ENCODE results near the gene NOC2L. TPM values are rescaled to one million over a fixed set of nuclear protein-coding genes. Genes with fewer than 3 reads are reported as not detected.

The NOC2L gene
- total RNA-seq, 1 donor from 2014 or later = 39.6 TPM

DNA sequence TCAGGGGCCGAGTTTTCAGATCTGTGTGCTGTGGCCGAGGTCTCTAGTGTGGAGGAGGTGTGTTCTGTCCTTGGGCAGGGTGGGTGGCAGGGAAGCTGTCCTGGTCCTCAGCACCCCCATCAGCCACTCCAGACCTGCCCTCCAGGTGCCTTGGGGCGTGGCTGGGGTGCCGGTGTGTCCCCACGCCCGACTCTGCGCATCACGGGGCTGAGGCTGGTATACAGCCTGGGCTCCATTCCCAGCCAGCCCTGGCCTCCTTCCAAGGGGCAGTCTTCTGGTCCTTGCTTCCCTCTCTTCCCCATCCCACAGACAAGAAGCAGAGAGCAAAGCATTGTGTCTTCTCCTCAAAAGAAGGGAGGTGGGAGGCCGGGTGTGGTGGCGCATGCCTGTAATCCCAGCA lies 31.3 kb downstream of the NOC2L start:
- H3K4me1 Mint-ChIP-seq = peaks cover 23% of the 10 kb centered on the region
- peaks cover 11% of the 10 kb centered on the region for H3K4me1 ChIP-seq
- H3F3A ChIP-seq (ENCODE audit: low read depth) = peaks cover 5% of the 10 kb centered on the region
- peaks cover 53% of the 10 kb centered on the region for H4K20me1 ChIP-seq (ENCODE audit: low read depth)
- H3K4me3 ChIP-seq = no peak overlapping the region
- peaks cover 51% of the 10 kb centered on the region for H3K27me3 Mint-ChIP-seq (ENCODE audit: insufficient read depth, low read depth)
- no peaks in the 10 kb centered on the region for H3K36me3 ChIP-seq
- peaks cover 100% of the 10 kb centered on the region for H3K27me3 ChIP-seq
- TF ChIP-seq EZH2phosphoT487 (IDR thresholded peaks at IDR 0.05) = no peak
- TF ChIP-seq EZH2 (IDR thresholded peaks at IDR 0.05) = no peak
- TF ChIP-seq, protein P1, sequence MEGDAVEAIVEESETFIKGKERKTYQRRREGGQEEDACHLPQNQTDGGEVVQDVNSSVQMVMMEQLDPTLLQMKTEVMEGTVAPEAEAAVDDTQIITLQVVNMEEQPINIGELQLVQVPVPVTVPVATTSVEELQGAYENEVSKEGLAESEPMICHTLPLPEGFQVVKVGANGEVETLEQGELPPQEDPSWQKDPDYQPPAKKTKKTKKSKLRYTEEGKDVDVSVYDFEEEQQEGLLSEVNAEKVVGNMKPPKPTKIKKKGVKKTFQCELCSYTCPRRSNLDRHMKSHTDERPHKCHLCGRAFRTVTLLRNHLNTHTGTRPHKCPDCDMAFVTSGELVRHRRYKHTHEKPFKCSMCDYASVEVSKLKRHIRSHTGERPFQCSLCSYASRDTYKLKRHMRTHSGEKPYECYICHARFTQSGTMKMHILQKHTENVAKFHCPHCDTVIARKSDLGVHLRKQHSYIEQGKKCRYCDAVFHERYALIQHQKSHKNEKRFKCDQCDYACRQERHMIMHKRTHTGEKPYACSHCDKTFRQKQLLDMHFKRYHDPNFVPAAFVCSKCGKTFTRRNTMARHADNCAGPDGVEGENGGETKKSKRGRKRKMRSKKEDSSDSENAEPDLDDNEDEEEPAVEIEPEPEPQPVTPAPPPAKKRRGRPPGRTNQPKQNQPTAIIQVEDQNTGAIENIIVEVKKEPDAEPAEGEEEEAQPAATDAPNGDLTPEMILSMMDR (IDR thresholded peaks at IDR 0.05) = no peak
- no peaks in the 10 kb centered on the region for H3K9me3 ChIP-seq (ENCODE audit: low read depth)
- no peak overlapping the region for H3K27ac ChIP-seq
- H3K36me3 Mint-ChIP-seq = no peaks in the 10 kb centered on the region
- no peak overlapping the region for H2AFZ ChIP-seq (replicated peaks)
- H3K79me2 ChIP-seq (ENCODE audit: low read depth) = no peaks in the 10 kb centered on the region
- H3K4me3 Mint-ChIP-seq = no peak overlapping the region
- H3K9ac ChIP-seq = no peak overlapping the region
- H3K4me2 ChIP-seq = no peak overlapping the region
- no peaks in the 10 kb centered on the region for H3K9me3 Mint-ChIP-seq
- no peak overlapping the region for H3K27ac Mint-ChIP-seq
- DNase-seq (ENCODE audit: low spot score) = no peak

DNA sequence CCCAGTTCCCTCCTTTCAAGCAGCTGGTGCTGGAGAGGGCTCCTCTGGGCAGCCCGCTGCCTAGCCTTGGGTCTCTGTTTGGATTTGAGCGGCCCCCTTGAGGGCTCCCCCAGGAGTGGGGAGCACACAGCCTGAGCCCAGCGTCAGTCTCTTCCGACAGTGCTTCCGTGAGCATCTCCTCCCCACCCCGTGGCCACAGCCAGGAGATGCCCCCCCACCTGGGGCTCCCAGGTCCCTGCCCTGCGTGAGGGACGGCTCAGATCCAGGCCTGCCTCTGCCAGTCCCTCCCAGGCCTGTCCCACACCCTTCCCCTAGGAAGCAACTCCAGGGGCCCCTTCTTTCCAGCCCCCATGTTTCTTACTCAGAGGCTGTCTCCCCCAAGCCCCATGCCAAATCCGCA lies 31.8 kb downstream of the NOC2L start:
- no peak overlapping the region for H3K4me3 Mint-ChIP-seq
- TF ChIP-seq, protein P1 (IDR thresholded peaks at IDR 0.05) = no peak
- TF ChIP-seq EZH2 (IDR thresholded peaks at IDR 0.05) (no peak), EZH2phosphoT487 (IDR thresholded peaks at IDR 0.05) (peak; percentile 1)
- no peak for DNase-seq (ENCODE audit: low spot score)
- no peaks in the 10 kb centered on the region for H3K9me3 Mint-ChIP-seq
- peaks cover 25% of the 10 kb centered on the region for H3K4me1 Mint-ChIP-seq
- H3K27me3 Mint-ChIP-seq (ENCODE audit: insufficient read depth, low read depth) = peaks cover 53% of the 10 kb centered on the region
- no peaks in the 10 kb centered on the region for H3K36me3 ChIP-seq
- H3K4me2 ChIP-seq = no peak overlapping the region
- peaks cover 100% of the 10 kb centered on the region for H3K27me3 ChIP-seq
- H3K27ac ChIP-seq = no peak overlapping the region
- H3K36me3 Mint-ChIP-seq = no peaks in the 10 kb centered on the region
- peaks cover 11% of the 10 kb centered on the region for H3K4me1 ChIP-seq
- H2AFZ ChIP-seq (replicated peaks) = no peak overlapping the region
- H3K4me3 ChIP-seq = no peak overlapping the region
- no peaks in the 10 kb centered on the region for H3K79me2 ChIP-seq (ENCODE audit: low read depth)
- no peaks in the 10 kb centered on the region for H3K9me3 ChIP-seq (ENCODE audit: low read depth)
- no peak overlapping the region for H3K27ac Mint-ChIP-seq
- peaks cover 56% of the 10 kb centered on the region for H4K20me1 ChIP-seq (ENCODE audit: low read depth)
- H3K9ac ChIP-seq = no peak overlapping the region
- H3F3A ChIP-seq (ENCODE audit: low read depth) = peaks cover 5% of the 10 kb centered on the region

DNA sequence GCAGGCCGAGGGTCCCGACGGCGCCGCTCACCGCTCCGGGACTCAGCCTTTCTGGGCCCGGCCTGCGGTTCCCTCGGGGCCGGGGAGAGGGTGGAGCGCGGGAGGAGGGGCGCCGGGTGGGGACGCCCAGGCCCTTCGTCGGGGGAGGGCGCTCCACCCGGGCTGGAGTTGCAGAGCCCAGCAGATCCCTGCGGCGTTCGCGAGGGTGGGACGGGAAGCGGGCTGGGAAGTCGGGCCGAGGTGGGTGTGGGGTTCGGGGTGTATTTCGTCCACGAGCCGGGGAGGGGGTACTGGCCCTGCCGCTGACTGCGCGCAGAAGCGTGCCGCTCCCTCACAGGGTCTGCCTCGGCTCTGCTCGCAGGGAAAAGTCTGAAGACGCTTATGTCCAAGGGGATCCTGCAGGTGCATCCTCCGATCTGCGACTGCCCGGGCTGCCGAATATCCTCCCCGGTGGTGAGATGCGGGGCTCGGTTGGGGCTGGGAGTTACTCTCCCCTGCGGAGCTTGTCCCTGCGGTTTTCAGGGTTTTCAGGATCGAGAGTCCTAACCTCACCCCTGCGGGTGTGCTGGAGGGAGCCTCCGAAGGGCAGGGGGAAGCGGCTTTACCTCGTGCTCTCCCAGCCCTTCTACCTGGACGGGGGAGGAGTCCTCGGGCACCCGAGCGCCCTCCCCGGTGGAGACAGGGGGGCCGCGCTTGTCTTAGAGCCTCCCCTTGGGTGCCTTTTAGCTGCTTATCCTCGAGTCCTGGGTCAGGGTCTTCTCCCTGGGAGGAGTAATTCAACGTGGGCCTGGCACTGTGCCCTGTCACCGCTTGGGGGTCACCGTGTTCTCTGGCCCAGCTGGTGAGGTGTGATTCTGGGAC lies 33.3 kb downstream of the NOC2L start:
- Histone ChIP-seq H2AFZ (replicated peaks) (no peak overlapping the region), H3K9me3 (ENCODE audit: low read depth) (no peaks in the 10 kb centered on the region), H3K36me3 (no peaks in the 10 kb centered on the region), H3K9ac (no peak overlapping the region), H3K27ac (no peak overlapping the region), H3K4me3 (peak overlapping the region; percentile 11), H3F3A (ENCODE audit: low read depth) (peaks cover 9% of the 10 kb centered on the region), H4K20me1 (ENCODE audit: low read depth) (peaks cover 66% of the 10 kb centered on the region), H3K79me2 (ENCODE audit: low read depth) (no peaks in the 10 kb centered on the region), H3K27me3 (peaks cover 100% of the 10 kb centered on the region), H3K4me2 (peak overlapping the region; percentile 76), H3K4me1 (peaks cover 14% of the 10 kb centered on the region)
- peak; percentile 91 for TF ChIP-seq EZH2 (IDR thresholded peaks at IDR 0.05)
- TF ChIP-seq EZH2phosphoT487 (IDR thresholded peaks at IDR 0.05) = peak; percentile 91
- TF ChIP-seq, protein P1 (IDR thresholded peaks at IDR 0.05) = peak; percentile 7
- peak; percentile 54 for DNase-seq (ENCODE audit: low spot score)
- no peaks in the 10 kb centered on the region for H3K9me3 Mint-ChIP-seq
- H3K27me3 Mint-ChIP-seq (ENCODE audit: insufficient read depth, low read depth) = peaks cover 55% of the 10 kb centered on the region
- H3K4me1 Mint-ChIP-seq = peaks cover 24% of the 10 kb centered on the region
- no peak overlapping the region for H3K27ac Mint-ChIP-seq
- peak overlapping the region; percentile 81 for H3K4me3 Mint-ChIP-seq
- H3K36me3 Mint-ChIP-seq = no peaks in the 10 kb centered on the region

Data from neural progenitor cell (in vitro differentiated cells).